ENCODE measurements around the gene TGFB2. TPM values are rescaled to one million over a fixed set of nuclear protein-coding genes. Genes with fewer than 3 reads are reported as not detected.

Gene TGFB2
- total RNA-seq, 4 donors from 2014 or later = 2.2 to 16.7 (median 8.0) TPM

DNA sequence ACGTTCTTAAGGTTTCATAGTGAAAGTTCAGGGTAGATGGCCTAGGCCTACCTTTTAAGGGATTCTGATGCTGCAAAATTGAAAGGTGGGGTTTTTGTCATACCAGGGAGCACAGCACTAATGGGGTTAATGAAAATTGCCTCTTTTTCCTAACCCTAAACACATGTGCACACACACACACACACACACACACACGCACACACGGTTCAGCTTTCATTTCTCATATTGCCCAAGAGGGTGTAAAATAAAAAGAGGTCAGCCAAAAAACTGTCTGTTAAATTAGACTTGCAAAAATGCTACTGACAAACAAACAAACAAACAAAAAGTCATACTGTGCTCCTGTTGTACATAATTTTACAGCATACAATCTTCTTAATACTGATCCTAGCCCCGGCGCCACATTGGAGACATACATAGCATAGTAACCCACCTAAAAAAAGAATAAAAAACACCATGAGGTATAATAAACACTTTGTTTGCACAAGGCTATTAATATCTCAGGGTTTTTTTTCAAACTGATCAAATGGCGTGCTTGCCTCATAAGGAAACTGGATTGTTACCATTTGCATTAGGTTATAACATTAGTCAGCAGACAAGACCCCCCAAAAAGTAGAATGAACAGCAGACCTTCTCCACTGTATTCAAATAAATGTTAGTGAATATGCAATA lies 69.1 kb downstream of the TGFB2 start:
- TF ChIP-seq POLR2A (IDR thresholded peaks at IDR 0.05) = no peak
- Histone ChIP-seq H3K4me3 (replicated peaks in 1 of 3) (no peak overlapping the region), H3K9me3 (no peaks in the 10 kb centered on the region), H3K27me3 (no peaks in the 10 kb centered on the region), H3K36me3 (no peaks in the 10 kb centered on the region), H3K4me1 (no peaks in the 10 kb centered on the region), H3K27ac (no peak overlapping the region)
- no peak for DNase-seq
- 89 to 92% methylated on average over 6 of the region's 6 CpGs for WGBS, 2 donors
- intact Hi-C loops (cut with DNase I) = no loop called here

DNA sequence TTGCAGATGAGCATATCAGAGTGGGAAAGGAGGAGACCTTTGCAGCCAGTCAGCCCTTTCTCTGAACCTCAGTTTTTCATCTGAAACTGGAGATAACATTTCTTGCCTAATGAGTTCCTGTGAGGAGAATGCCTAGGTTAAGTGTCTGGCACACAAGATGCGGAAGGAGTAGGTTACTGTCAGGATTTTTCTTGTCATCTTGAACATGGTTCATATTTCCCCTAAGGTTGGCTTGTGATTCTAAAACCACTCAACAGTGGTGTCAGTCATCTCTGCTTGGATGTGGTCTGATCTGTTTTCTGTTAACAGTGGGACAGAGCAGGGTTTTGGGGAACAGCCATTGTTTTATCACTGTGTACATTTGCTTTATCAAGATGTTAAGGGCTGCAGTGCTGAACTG lies 70.6 kb downstream of the TGFB2 start:
- H3K9me3 ChIP-seq = no peaks in the 10 kb centered on the region
- no peaks in the 10 kb centered on the region for H3K27me3 ChIP-seq
- H3K4me1 ChIP-seq = no peaks in the 10 kb centered on the region
- no peaks in the 10 kb centered on the region for H3K36me3 ChIP-seq
- DNase-seq = no peak
- H3K4me3 ChIP-seq (replicated peaks in 1 of 3) = no peak overlapping the region
- 96 to 100% methylated on average over 1 of the region's 1 CpG for WGBS, 2 donors
- no peak overlapping the region for H3K27ac ChIP-seq
- TF ChIP-seq, protein P1, sequence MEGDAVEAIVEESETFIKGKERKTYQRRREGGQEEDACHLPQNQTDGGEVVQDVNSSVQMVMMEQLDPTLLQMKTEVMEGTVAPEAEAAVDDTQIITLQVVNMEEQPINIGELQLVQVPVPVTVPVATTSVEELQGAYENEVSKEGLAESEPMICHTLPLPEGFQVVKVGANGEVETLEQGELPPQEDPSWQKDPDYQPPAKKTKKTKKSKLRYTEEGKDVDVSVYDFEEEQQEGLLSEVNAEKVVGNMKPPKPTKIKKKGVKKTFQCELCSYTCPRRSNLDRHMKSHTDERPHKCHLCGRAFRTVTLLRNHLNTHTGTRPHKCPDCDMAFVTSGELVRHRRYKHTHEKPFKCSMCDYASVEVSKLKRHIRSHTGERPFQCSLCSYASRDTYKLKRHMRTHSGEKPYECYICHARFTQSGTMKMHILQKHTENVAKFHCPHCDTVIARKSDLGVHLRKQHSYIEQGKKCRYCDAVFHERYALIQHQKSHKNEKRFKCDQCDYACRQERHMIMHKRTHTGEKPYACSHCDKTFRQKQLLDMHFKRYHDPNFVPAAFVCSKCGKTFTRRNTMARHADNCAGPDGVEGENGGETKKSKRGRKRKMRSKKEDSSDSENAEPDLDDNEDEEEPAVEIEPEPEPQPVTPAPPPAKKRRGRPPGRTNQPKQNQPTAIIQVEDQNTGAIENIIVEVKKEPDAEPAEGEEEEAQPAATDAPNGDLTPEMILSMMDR (IDR thresholded peaks at IDR 0.05) = no peak
- no peak for TF ChIP-seq POLR2A (IDR thresholded peaks at IDR 0.05)
- intact Hi-C loops (cut with DNase I) = no loop called here

GRCh38 chr1:218421531-218421930 lies 76.4 kb downstream of the TGFB2 start:
- intact Hi-C loops (cut with DNase I) = no loop called here
- no peak overlapping the region for H3K27ac ChIP-seq
- no peak overlapping the region for H3K4me3 ChIP-seq (replicated peaks in 1 of 3)
- H3K9me3 ChIP-seq = no peaks in the 10 kb centered on the region
- no peaks in the 10 kb centered on the region for H3K4me1 ChIP-seq
- TF ChIP-seq, protein P1 (IDR thresholded peaks at IDR 0.05) = no peak
- TF ChIP-seq POLR2A (IDR thresholded peaks at IDR 0.05) = no peak
- DNase-seq = no peak
- H3K27me3 ChIP-seq = no peaks in the 10 kb centered on the region
- H3K36me3 ChIP-seq = no peaks in the 10 kb centered on the region

GRCh38 chr1:218424502-218424901 lies 79.4 kb downstream of the TGFB2 start:
- Histone ChIP-seq H3K4me1 (no peaks in the 10 kb centered on the region), H3K4me3 (replicated peaks in 1 of 3) (no peak overlapping the region), H3K9me3 (no peaks in the 10 kb centered on the region), H3K36me3 (no peaks in the 10 kb centered on the region), H3K27me3 (no peaks in the 10 kb centered on the region), H3K27ac (no peak overlapping the region)
- intact Hi-C loops (cut with DNase I) = no loop called here
- TF ChIP-seq POLR2A (IDR thresholded peaks at IDR 0.05) = no peak
- TF ChIP-seq, protein P1 (IDR thresholded peaks at IDR 0.05) = no peak
- DNase-seq = no peak

DNA sequence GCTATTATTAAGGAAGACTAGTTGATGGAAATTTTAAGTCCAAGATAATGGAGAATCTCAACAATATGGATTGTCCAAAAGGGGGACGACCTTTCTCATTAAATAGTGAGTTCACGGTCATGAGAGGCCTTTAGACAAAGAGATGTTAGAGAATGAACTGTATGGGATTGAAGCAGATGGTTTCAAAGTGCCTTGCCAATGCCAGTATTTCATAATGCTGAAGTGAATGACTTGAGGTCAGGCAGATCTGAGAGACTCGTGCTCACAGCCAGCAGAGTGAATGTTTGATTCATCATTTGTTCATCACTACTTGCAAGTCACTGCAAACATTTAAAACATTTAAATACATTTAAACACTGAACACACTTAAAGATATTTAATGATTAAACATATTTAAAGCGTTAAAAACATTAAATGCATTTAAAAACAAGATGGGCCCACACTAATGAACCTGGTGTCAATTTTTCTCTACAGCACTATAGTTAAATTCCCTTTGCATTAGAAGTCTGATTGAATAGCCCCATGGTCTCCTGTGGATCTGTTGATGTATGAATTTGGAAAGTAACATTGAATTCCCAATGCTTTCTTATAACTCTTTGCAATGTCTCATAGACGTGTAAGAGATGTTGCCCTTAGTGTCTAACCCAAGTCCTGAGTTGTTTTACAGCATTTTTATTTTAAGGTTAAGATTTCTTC lies 80.7 kb downstream of the TGFB2 start:
- intact Hi-C loops (cut with DNase I) = no loop called here
- Histone ChIP-seq H3K9me3 (no peaks in the 10 kb centered on the region), H3K36me3 (no peaks in the 10 kb centered on the region), H3K4me1 (no peaks in the 10 kb centered on the region), H3K4me3 (replicated peaks in 1 of 3) (no peak overlapping the region), H3K27me3 (no peaks in the 10 kb centered on the region), H3K27ac (no peak overlapping the region)
- TF ChIP-seq, protein P1 (IDR thresholded peaks at IDR 0.05) = no peak
- no peak for TF ChIP-seq POLR2A (IDR thresholded peaks at IDR 0.05)
- 80 to 89% methylated on average over 5 of the region's 5 CpGs for WGBS, 2 donors
- no peak for DNase-seq

Data from thyroid gland (tissue), 4 donors.